ENCODE data around the gene TNS2. TPM values are rescaled to one million over a fixed set of nuclear protein-coding genes. Genes with fewer than 3 reads are reported as not detected.

Gene TNS2
- total and polyA plus RNA-seq, 10 of the 15 experiments (the other 5 are each of a cell fraction or from before 2014, with no cell fraction given): 0.03 to 0.72 (median 0.16) TPM; not detected in 4

- no peak for TF ChIP-seq PKNOX1 (IDR thresholded peaks at IDR 0.05)
- 0 out of 2 replicates have a peak, but pooled peaks have one; percentile 14 for TF ChIP-seq YY1 (IDR thresholded peaks at IDR 0.05; ENCODE audit: low read depth, low read length)
- no peak for TF ChIP-seq CHD1 (IDR thresholded peaks at IDR 0.05; ENCODE audit: low read depth, low read length)
- no peak for TF ChIP-seq NBN (IDR thresholded peaks at IDR 0.05)
- TF ChIP-seq JUND (IDR thresholded peaks at IDR 0.05; ENCODE audit: low read depth, low read length): no peak
- no peak for TF ChIP-seq ZNF622 (IDR thresholded peaks at IDR 0.05)
- no peak for TF ChIP-seq RAD51 (IDR thresholded peaks at IDR 0.05)
- TF ChIP-seq IKZF2 (IDR thresholded peaks at IDR 0.05): peak; percentile 59 to 65; a peak in 2 of 4 replicates
- no peak for TF ChIP-seq EGR1 (IDR thresholded peaks at IDR 0.05; ENCODE audit: borderline replicate concordance in 1 of 2, low read depth in 2 of 2, low read length in 2 of 2)
- no peak for TF ChIP-seq POLR2AphosphoS2 (IDR thresholded peaks at IDR 0.05; ENCODE audit: low read depth, low read length)
- no peak for TF ChIP-seq CEBPB (IDR thresholded peaks at IDR 0.05; ENCODE audit: borderline replicate concordance in 1 of 2, low read depth in 2 of 2, low read length in 2 of 2)
- no peak for TF ChIP-seq TAF1 (IDR thresholded peaks at IDR 0.05; ENCODE audit: borderline replicate concordance, low read depth, low read length)
- no peak for TF ChIP-seq POLR2A (IDR thresholded peaks at IDR 0.05; ENCODE audit: low read depth, low read length)
- TF ChIP-seq WRNIP1 (IDR thresholded peaks at IDR 0.05; ENCODE audit: borderline replicate concordance, low read depth, low read length): no peak
- peak; percentile 72 to 85 (median 85) for TF ChIP-seq CTCF (IDR thresholded peaks at IDR 0.05 in 2 of 3, conservative IDR thresholded peaks at IDR 0.05 in 1 of 3; ENCODE audit: control insufficient read depth in 2 of 3, extremely low read depth in 1 of 3, insufficient read depth in 1 of 3, low read depth in 3 of 3, low read length in 3 of 3)
- TF ChIP-seq BCLAF1 (IDR thresholded peaks at IDR 0.05): no peak
- no peak for TF ChIP-seq ZBED1 (IDR thresholded peaks at IDR 0.05; ENCODE audit: borderline replicate concordance)
- TF ChIP-seq RELB (IDR thresholded peaks at IDR 0.05; ENCODE audit: low read depth): no peak
- no peak for TF ChIP-seq SREBF2 (IDR thresholded peaks at IDR 0.05; ENCODE audit: low read length)
- no peak for TF ChIP-seq YBX1 (IDR thresholded peaks at IDR 0.05)
- no peak for TF ChIP-seq HDAC6 (IDR thresholded peaks at IDR 0.05; ENCODE audit: unreplicated experiment)
- no peak for TF ChIP-seq TBL1XR1 (IDR thresholded peaks at IDR 0.05; ENCODE audit: low read depth, low read length)
- peak; percentile 76 for TF ChIP-seq IKZF1 (conservative IDR thresholded peaks at IDR 0.05)
These were observed 16.4 kb downstream of the TNS2 start (continued) for GRCh38 chr12:53065975-53066931.

Data from GM12878 (cell line).